DND-41 (cell line): Measurements from ENCODE around the gene DYSF.

Experiments used
- EZH2 ChIP-seq: IDR thresholded peaks from 3 replicates; pipeline ENCODE4 v1.6.1; 2012; ENCODE audit warnings: borderline replicate concordance, low read depth, mild to moderate bottlenecking, moderate library complexity, low read length, inconsistent platforms; ENCODE audit not compliant: severe bottlenecking
- TF ChIP-seq, protein P1 (sequence below): IDR thresholded peaks from 2 replicates; pipeline ENCODE4 v1.5.1; 2012; ENCODE audit warnings: borderline replicate concordance, low read length, moderate library complexity, mild to moderate bottlenecking; ENCODE audit not compliant: poor library complexity, severe bottlenecking; ENCODE audit errors: extremely low read depth

DNA sequence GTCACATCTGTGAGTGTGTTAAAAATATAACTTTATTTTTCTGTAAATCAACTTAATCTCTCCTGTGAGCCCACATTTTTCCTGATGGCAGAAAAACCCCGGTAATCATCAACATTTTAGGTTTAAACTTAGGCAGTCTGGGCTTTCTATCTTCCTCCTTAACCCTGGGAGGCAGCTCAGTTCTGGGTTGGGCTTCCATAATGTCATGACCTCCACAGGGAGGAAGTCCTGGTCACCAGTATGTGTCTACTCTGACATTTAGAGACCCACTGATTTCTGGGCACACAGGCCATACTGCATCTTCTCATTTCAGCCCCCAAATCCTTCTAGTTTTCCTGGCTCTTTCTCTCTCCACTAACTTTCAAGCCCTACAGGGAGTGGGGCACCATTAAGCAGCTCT is 181.2 kb downstream of the DYSF start:
- TF ChIP-seq, protein P1, sequence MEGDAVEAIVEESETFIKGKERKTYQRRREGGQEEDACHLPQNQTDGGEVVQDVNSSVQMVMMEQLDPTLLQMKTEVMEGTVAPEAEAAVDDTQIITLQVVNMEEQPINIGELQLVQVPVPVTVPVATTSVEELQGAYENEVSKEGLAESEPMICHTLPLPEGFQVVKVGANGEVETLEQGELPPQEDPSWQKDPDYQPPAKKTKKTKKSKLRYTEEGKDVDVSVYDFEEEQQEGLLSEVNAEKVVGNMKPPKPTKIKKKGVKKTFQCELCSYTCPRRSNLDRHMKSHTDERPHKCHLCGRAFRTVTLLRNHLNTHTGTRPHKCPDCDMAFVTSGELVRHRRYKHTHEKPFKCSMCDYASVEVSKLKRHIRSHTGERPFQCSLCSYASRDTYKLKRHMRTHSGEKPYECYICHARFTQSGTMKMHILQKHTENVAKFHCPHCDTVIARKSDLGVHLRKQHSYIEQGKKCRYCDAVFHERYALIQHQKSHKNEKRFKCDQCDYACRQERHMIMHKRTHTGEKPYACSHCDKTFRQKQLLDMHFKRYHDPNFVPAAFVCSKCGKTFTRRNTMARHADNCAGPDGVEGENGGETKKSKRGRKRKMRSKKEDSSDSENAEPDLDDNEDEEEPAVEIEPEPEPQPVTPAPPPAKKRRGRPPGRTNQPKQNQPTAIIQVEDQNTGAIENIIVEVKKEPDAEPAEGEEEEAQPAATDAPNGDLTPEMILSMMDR = no peak
- TF ChIP-seq EZH2 = no peak
